Measurements from ENCODE around the gene PDE4C.
A peak's percentile ranks its signal among the peaks of the same experiment; 100 is the strongest.

The PDE4C gene

DNA sequence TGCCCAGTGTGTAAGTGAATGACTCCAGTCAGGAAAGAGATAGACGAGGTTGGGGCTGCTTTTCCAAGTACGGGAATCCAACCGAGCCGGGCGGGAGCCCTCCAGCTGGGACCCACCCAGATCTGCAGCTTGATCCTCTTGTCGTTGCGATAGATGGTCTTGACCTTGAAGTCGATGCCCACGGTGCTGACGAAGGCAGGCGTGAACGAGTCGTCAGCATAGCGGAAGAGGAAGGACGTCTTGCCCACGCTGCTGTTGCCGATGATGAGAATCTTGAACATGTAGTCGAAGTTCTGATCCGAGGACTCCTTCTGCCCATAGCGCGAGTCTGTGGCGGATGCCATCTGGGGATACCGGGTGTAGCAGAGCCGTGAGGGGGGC lies 23.9 kb downstream of the PDE4C start:
- FAIRE-seq (no peak), DNase-seq (ENCODE audit: low spot score) (no peak)

DNA sequence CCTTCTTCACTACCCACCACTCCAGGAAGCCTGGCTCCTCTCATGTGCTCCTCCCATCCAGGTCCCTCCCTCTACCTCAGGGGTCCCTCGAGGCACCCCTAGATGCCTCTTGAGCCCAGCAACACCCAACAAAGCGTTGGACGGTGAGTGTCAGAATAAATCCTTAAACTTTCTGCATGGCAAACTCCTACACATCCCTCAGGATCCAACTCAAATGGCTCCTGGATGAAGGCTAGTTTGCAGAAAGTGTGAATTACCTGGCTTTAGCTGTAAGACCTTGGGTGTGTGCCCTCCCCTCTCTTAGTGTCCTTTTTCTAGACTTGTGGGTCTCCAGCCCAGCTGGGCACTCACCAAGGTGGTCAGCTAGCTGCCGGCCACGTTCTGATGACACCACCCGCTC lies 27.9 kb downstream of the PDE4C start:
- DNase-seq (ENCODE audit: low spot score), result no peak
- FAIRE-seq, result no peak

DNA sequence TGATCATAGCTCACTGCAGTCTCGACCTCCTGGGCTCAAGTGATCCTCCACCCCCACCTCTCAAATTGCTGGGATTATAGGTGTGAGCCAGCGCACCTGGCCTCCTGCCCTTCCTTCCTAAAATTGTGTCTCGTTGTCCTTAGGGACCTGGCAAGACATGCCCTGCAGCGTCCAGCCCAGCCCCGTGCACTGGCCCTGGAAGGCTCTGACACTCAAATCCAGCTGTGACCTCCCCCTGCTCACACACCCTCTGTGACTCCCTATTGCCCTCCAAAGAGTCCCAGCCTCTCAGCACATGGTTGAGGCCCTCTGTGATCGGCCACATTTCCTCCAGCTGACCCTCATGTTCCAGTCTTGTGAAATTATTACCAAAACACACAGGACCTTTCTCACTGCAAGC lies 28.3 kb downstream of the PDE4C start:
- DNase-seq (ENCODE audit: low spot score), result no peak
- FAIRE-seq, result no peak

DNA sequence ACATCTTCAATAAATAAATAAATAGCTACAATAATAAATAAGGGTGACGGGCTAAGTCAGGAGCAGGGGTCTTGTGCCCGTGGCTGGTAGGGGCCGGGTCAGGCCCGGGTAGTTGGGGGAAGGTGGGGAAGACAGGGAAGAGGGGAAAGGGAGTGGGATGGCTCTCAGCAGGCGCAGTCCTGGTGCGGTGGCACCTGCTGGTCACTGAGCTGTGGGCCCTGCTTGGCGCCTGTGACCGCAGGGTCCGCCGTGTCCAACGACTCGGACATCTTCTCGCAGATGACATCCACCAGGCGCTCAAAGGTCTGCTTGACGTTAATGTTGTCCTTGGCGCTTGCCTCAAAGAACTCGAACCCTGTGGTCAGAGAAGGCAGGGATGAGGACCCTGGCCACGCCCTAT lies 28.9 kb downstream of the PDE4C start:
- FAIRE-seq (no peak), DNase-seq (ENCODE audit: low spot score) (no peak)

DNA sequence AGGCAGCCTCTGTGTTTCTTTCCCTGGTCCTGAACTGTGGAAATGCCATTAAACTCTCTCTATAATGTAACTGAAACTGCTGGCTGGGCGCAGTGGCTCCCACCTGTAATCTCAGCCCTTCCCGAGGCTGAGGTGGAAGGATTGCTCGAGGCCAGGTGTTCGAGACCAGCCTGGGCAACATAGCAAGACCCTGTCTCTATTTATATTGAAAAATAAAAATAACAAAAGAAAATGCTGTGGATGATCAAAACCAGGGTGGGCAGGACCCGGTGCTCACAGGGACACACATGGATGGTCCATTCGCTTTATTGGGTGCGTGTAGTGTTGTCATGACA lies 29.8 kb downstream of the PDE4C start:
- DNase-seq (ENCODE audit: low spot score), result no peak
- FAIRE-seq, result no peak

DNA sequence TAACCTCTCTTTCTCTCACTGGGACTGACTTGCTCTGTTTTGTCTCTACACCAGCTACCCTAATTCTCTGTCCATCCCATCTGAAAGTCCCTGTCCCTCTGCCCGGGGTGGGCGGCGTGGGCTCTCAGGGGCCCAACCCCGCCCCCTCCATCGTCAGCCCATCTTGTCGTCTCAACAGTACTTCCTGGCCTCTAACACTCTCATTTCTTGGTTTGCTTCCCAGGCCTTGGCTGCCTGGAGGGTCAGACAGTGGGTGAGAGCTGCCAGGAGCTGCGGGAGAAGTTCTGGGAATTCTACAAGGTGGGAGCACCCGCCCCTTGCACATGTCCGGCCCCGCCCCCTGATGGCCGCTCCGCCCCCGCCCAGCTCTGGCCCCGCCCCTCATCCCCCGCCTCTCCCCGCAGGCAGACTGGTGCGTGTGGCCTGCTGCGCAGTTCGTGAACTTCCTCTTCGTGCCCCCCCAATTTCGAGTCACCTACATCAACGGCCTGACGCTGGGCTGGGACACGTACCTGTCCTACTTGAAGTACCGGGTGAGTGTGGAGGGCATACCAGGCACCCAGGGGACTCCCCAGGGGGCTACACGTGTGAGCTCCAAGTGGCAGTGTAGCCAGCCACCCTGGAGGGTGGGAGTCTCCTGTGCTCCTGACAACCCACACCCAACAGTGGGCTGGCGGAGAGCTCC lies 31.5 kb downstream of the PDE4C start:
- DNase-seq (ENCODE audit: low spot score) (no peak), FAIRE-seq (no peak)

DNA sequence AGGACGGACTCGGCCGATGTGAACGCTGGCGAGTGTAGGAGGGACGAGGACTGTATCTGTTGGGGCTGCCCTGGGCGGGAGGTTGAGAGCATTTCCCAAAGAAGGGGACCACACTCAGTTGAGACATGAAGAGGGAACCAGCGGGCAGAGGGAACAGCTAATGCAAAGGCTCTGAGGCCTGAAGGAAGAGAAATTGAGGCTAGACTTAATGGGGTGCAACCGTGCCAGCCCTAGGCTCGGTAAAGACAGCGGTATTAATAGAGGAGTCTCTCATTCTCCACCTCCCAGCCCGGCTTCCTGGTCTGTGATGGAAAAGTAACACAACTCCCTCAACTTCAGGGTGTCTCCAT lies 32.1 kb downstream of the PDE4C start:
- DNase-seq (ENCODE audit: low spot score), result no peak
- FAIRE-seq, result no peak

DNA sequence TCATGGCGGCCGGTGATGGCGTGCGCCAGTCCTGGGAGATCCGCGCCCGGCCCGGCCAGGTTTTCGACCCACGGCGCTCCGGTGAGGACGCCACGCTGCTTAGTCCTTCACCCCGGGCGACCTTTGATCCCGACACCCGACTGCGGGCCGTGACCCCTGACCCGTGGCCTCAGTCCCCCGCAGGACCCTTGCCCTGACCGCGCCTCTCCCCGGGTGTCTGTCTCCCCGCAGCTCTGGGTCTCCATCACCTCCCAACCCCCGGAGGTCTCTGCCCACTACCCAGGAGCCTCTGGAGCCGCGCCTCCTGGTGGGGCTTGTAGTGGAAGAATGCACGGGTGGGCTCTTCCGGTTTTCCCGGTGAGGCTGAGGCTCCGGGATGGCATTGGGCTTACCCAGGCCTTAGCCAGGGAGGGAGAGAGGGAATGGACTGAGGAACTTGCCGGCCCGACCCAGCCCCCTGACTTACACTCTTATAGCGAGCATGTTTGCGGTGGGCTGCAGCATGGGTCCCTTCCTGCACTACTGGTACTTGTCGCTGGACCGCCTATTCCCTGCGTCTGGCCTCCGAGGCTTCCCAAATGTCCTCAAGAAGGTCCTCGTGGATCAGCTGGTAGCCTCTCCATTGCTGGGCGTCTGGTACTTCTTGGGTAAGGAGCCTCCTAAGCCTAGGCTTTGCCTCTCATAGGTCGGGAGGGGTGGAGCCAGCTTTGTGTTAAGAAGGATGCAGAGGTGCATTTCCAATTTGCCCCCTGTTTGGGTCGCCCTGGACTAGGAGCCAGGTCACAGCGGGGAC lies 32.7 kb downstream of the PDE4C start:
- no peak for FAIRE-seq

DNA sequence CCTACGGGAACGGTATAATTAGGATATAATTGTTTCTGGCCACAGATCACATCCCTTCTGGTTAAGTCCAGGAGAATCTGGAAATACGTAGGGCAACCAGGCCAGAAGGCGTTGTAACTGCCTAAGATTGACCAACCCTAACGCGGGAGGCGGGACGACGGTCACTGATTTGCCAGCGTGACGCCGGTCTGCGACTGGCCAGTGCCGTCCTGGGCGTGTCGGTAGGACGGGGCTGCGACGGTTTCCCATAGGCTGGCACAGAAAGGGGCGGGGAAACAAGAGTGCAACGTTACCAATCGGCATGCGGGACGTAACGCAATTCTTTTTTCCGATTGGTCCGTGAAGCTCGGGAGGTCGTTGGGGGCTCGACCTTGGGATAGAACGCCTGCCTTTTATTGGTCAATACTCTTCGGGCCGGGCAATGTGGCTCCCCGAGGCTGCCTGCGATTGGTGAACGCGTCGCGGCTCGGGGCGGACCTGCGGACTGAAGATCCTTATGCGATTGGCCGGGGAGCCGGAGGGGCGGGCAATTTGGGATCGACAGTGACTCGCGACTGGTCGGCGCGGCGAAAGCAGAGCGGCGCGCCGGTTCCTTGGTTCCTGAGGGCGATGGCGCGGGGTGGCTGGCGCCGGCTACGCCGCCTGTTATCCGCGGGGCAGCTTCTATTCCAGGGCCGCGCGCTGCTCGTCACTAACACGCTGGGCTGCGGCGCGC lies 33.4 kb downstream of the PDE4C start, which contains the start of gene MPV17L2:
Gene MPV17L2, plus strand, starts transcription at position 546 of the 715 bp plus-strand sequence. Its CDS starts 64 bp downstream, at position 610.
- FAIRE-seq (peak; percentile 95), DNase-seq (ENCODE audit: low spot score) (peak; percentile 99)

More for the DNA sequence above, 32.7 kb downstream of the PDE4C start:
- no peak for DNase-seq (ENCODE audit: low spot score)

DNA sequence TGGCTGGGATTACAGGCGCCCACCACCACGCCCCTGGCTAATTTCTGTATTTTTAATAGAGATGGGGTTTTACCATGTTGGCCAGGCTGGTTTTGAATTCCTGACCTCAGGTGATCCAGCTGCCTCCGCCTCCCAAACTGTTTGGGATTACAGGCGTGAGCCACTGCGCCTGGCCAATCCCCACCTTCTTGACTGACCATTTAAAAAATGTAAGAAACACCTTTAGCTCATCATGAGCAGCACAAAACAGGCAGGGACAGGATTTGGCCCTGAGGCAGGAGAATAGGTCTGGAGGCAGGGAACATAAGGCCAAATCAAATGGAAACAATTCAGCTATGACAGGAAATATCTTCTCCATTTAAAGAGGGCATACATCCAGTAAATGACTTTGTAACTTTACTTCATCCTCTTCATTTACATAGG lies 34.6 kb downstream of the PDE4C start:
- DNase-seq (ENCODE audit: low spot score), result no peak
- FAIRE-seq, result no peak

DNA sequence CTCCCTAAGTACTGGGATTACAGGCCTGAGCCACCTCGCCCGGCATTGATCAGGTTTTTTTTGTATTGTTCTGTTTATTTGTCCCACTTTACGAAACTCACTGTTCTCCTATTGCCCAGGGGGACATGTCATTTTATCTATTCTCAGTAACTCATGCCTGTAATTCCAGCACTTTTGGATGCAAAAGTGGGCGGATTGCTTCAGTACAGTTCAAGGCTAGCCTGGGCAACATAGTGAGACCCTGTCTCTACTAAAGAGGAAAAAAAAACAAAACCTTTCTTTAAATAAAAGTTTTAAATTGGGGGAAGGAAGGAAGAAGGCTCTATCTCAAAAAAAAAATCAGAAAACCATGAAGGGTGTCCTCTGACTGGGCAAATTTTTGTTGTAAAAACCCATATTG lies 36.0 kb downstream of the PDE4C start:
- DNase-seq (ENCODE audit: low spot score) (no peak), FAIRE-seq (no peak)

DNA sequence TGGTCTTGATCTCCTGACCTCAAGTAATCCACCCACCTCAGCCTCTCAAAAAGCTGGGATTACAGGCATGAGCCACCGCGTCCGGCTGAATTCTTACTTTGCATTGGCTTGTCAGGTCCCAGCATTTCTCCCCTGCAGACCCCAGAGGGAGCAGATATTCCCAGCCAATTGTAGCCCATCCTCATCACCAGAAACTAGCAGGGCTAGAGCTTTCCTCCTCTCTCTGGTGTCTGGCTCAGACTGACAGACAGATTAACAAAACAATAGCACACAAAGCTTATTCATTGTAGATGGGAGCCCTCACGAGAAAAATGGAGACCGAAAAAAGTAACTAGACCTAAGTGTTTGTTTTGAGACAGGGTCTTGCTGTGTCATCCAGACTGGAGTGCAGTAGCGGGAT lies 40.7 kb downstream of the PDE4C start:
- DNase-seq (ENCODE audit: low spot score) (no peak), FAIRE-seq (no peak)

DNA sequence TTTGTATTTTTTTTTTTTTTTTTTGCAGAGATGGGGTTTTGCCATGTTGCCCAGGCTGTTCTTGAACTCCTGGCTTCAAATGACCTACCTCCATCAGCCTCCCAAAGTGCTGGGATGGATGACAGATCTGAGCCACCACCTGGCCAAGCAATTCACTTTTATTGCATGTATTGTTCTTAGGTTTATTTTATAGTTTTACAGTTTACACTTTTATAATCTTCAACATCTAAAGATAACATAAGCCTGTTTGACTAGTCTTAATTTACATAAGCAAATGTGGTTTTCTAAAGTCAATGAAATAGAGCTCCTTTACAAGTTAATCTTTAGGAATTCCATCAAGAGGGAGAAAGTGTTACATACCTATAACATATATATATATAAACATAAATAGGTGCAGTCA lies 42.7 kb downstream of the PDE4C start:
- no peak for FAIRE-seq
- no peak for DNase-seq (ENCODE audit: low spot score)

DNA sequence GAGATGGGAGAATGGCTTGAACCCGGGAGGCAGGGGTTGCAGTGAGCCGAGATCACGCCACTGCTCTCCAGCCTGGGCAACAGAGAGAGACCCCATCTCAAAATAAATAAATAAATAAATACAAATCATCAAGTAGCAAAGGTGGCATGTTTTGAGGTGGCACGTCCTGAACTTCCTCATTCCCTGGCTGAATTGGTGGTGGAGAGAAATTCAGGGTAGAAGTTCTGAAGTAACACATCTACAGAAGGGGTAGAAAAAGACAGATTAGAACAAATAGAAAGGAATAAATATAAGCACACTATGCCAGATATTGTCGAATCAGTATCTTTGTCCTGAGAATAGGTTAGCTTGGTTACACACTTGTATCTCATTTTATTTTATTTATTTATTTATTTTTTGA lies 46.3 kb downstream of the PDE4C start:
- FAIRE-seq, result no peak
- DNase-seq (ENCODE audit: low spot score), result no peak

DNA sequence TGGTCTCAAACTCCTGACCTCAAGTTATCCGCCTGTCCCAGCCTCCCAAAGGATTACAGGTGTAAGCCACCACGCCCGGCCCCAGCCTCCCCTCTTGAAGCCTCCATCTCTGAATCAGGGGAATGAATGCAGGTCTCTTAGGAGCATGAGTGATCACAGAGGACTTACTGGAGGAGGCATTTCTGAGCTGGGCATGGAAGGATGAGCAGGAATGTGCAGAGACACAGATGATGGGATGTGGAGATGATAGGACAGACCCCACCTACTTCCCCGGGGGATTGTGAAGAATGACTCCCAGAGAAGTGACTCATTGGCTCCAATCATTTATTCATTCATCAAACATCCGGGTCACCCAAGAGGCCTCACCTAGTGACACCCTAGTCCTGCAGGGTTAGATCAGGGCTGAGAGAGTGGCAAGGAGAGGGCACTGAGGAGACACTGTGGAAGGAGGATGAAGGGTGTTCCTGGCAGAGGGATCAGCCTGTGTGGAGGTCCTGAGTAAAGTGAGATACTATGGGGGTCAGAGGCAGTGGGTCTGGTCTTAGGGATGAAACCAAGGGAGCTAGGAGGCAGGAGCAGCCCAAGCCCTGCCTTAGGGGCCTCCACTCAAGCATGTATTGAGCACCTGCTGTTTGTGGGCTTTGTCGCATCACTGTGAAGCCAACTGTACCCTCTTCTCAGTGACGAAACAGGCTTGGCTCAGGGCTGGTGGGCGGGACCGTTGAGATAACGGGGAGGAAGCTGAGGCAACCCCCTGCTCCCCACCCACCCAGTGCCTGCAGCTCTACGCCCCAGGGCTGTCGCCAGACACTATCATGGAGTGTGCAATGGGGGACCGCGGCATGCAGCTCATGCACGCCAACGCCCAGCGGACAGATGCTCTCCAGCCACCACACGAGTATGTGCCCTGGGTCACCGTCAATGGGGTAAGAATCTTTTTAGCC lies 49.6 kb downstream of the PDE4C start:
- DNase-seq (ENCODE audit: low spot score), result peak; percentile 10
- FAIRE-seq, result no peak

DNA sequence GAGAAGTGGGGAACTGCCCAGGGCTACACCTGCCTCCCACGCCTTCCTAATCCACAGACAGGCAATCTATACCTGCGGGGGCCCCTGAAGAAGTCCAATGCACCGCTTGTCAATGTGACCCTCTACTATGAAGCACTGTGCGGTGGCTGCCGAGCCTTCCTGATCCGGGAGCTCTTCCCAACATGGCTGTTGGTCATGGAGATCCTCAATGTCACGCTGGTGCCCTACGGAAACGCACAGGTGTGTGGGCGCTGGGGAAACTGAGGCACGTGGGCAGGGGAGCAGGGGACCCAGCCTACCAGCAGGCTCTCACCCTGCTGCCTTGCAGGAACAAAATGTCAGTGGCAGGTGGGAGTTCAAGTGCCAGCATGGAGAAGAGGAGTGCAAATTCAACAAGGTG lies 51.3 kb downstream of the PDE4C start:
- no peak for FAIRE-seq
- no peak for DNase-seq (ENCODE audit: low spot score)

All from RCC 7860 (cell line).